ENCODE results near the gene CDK2AP2.

CDK2AP2 gene

GRCh38 chr11:67458266-67458665 is 49.7 kb downstream of the CDK2AP2 start:
- Histone ChIP-seq H3K4me1 (ENCODE audit: control insufficient read depth, insufficient read depth, low read length) (no peaks in the 10 kb centered on the region), H3K9me3 (ENCODE audit: control insufficient read depth, insufficient read depth, low read depth, low read length) (no peaks in the 10 kb centered on the region), H3K27ac (ENCODE audit: low read depth, low read length) (no peak overlapping the region), H3K36me3 (ENCODE audit: control insufficient read depth, insufficient read depth, low read length) (no peaks in the 10 kb centered on the region), H3K9ac (ENCODE audit: low read length) (no peak overlapping the region), H3K27me3 (ENCODE audit: control insufficient read depth, insufficient read depth, low read length) (no peaks in the 10 kb centered on the region; the same call in 1 of the 2 replicates), H3K4me3 (ENCODE audit: low read depth, low read length) (no peak overlapping the region)

GRCh38 chr11:67457453-67457852 is 50.5 kb downstream of the CDK2AP2 start:
- Histone ChIP-seq H3K27ac (ENCODE audit: low read depth, low read length) (no peak overlapping the region), H3K27me3 (ENCODE audit: control insufficient read depth, insufficient read depth, low read length) (no peaks in the 10 kb centered on the region; the same call in 1 of the 2 replicates), H3K9me3 (ENCODE audit: control insufficient read depth, insufficient read depth, low read depth, low read length) (no peaks in the 10 kb centered on the region), H3K4me1 (ENCODE audit: control insufficient read depth, insufficient read depth, low read length) (no peaks in the 10 kb centered on the region), H3K36me3 (ENCODE audit: control insufficient read depth, insufficient read depth, low read length) (no peaks in the 10 kb centered on the region), H3K4me3 (ENCODE audit: low read depth, low read length) (no peak overlapping the region), H3K9ac (ENCODE audit: low read length) (no peak overlapping the region)

Data from HUES6 (cell line).